ENCODE data around the gene UBASH3B. TPM values are rescaled to one million over a fixed set of nuclear protein-coding genes. Genes with fewer than 3 reads are reported as not detected.

UBASH3B gene
- total RNA-seq, 4 donors from 2014 or later: 9.9 to 36.3 (median 24.3) TPM

GRCh38 chr11:122686111-122686510 lies 30.6 kb downstream of the UBASH3B start:
- ATAC-seq (ENCODE audit: low FRiP score) (no peak), DNase-seq (ENCODE audit: low spot score) (no peak)
- no peak for TF ChIP-seq CTCF (IDR thresholded peaks at IDR 0.05)

- ATAC-seq (ENCODE audit: low FRiP score): no peak
- no peak for DNase-seq (ENCODE audit: low spot score)
- no peak for TF ChIP-seq CTCF (IDR thresholded peaks at IDR 0.05)
Measured at GRCh38 chr11:122690384-122690783, 34.9 kb downstream of the UBASH3B start.

GRCh38 chr11:122690801-122691548 lies 35.5 kb downstream of the UBASH3B start:
- ATAC-seq (ENCODE audit: low FRiP score) (no peak), DNase-seq (ENCODE audit: low spot score) (no peak)
- TF ChIP-seq CTCF (IDR thresholded peaks at IDR 0.05): no peak

GRCh38 chr11:122691549-122692150 lies 36.1 kb downstream of the UBASH3B start:
- TF ChIP-seq CTCF (IDR thresholded peaks at IDR 0.05): no peak
- no peak for ATAC-seq (ENCODE audit: low FRiP score)
- DNase-seq (ENCODE audit: low spot score): no peak

GRCh38 chr11:122692444-122692843 lies 36.9 kb downstream of the UBASH3B start:
- DNase-seq (ENCODE audit: low spot score) (no peak), ATAC-seq (ENCODE audit: low FRiP score) (no peak)
- TF ChIP-seq CTCF (IDR thresholded peaks at IDR 0.05): no peak

GRCh38 chr11:122695076-122695615 lies 39.6 kb downstream of the UBASH3B start:
- no peak for TF ChIP-seq CTCF (IDR thresholded peaks at IDR 0.05)
- ATAC-seq (ENCODE audit: low FRiP score): no peak
- DNase-seq (ENCODE audit: low spot score): no peak

- DNase-seq (ENCODE audit: low spot score) (no peak), ATAC-seq (ENCODE audit: low FRiP score) (no peak)
- TF ChIP-seq CTCF (IDR thresholded peaks at IDR 0.05): no peak
Measured at GRCh38 chr11:122696662-122697061, 41.1 kb downstream of the UBASH3B start.

All from omental fat pad (tissue), 4 donors.